Mesenchymal stem cell (in vitro differentiated cells and primary cell): ENCODE data around the gene ASB9. TPM values are rescaled to one million over a fixed set of nuclear protein-coding genes. Genes with fewer than 3 reads are reported as not detected.
A peak's percentile ranks its signal among the peaks of the same experiment; 100 is the strongest.

Experiments
- DNase-seq: peaks from one replicate; pipeline ENCODE4 v3.0.0-alpha.2; 2013
- H2AFZ ChIP-seq: one replicate; pipeline ENCODE4 v1.6.1; 2013; ENCODE audit warnings: low read depth, mild to moderate bottlenecking, control low read depth, inconsistent platforms, low read length, moderate library complexity
- H2AK5ac ChIP-seq: 2 replicates; pipeline ENCODE4 v1.6.1; 2013; ENCODE audit warnings: low read length, moderate library complexity, mild to moderate bottlenecking, inconsistent platforms; ENCODE audit not compliant: severe bottlenecking
- H2BK120ac ChIP-seq: one replicate; pipeline ENCODE4 v1.6.1; 2013; ENCODE audit warnings: low read depth, mild to moderate bottlenecking, inconsistent platforms, low read length, moderate library complexity
- H2BK12ac ChIP-seq, 2 experiments: one replicate each; pipeline ENCODE4 v1.6.1; 2013; ENCODE audit warnings: inconsistent platforms in 2 of 2, low read length in 2 of 2, mild to moderate bottlenecking in 2 of 2, moderate library complexity in 2 of 2, control low read depth in 1 of 2
- H2BK15ac ChIP-seq: one replicate; pipeline ENCODE4 v1.6.1; 2013; ENCODE audit warnings: mild to moderate bottlenecking, low read depth, inconsistent platforms; ENCODE audit not compliant: poor library complexity, severe bottlenecking
- H2BK5ac ChIP-seq: 2 replicates; pipeline ENCODE4 v1.6.1; 2013; ENCODE audit warnings: low read depth, mild to moderate bottlenecking, low read length, control low read depth, inconsistent platforms; ENCODE audit not compliant: poor library complexity, severe bottlenecking
- H3K14ac ChIP-seq, 2 experiments: one replicate each; pipeline ENCODE4 v1.6.1; 2013; ENCODE audit warnings: inconsistent platforms in 2 of 2, low read length in 2 of 2, control low read depth in 1 of 2, mild to moderate bottlenecking in 1 of 2, moderate library complexity in 1 of 2
- H3K18ac ChIP-seq, 2 experiments: one replicate each; pipeline ENCODE4 v1.6.1; 2013; ENCODE audit warnings: inconsistent platforms in 2 of 2, low read length in 2 of 2, control low read depth in 1 of 2, low read depth in 1 of 2, mild to moderate bottlenecking in 1 of 2
- H3K23ac ChIP-seq, 2 experiments: one replicate each; pipeline ENCODE4 v1.6.1; 2013; ENCODE audit warnings: inconsistent platforms in 2 of 2, low read length in 2 of 2, mild to moderate bottlenecking in 2 of 2, moderate library complexity in 2 of 2, control low read depth in 1 of 2
- H3K27ac ChIP-seq: 2 replicates; pipeline ENCODE4 v1.5.1; 2013; ENCODE audit warnings: mild to moderate bottlenecking, moderate library complexity, low read length, control low read depth, inconsistent platforms; ENCODE audit not compliant: poor library complexity, severe bottlenecking
- H3K27me3 ChIP-seq, 2 experiments: 2 replicates each; pipeline versions ENCODE4 v1.6.1 to v1.7.0; 2013; ENCODE audit warnings: low read length in 2 of 2, mild to moderate bottlenecking in 2 of 2, moderate library complexity in 2 of 2, control low read depth in 1 of 2, inconsistent platforms in 1 of 2; ENCODE audit not compliant: control insufficient read depth in 1 of 2, insufficient read depth in 1 of 2
- H3K36me3 ChIP-seq, 2 experiments: 2 replicates each; pipeline versions ENCODE4 v1.6.1 to v1.7.0; 2013; ENCODE audit warnings: low read length in 2 of 2, control low read depth in 1 of 2, inconsistent platforms in 1 of 2, low read depth in 1 of 2, mild to moderate bottlenecking in 1 of 2; ENCODE audit not compliant: insufficient read depth in 2 of 2, control insufficient read depth in 1 of 2
- H3K4ac ChIP-seq, 2 experiments: one replicate each; pipeline ENCODE4 v1.6.1; 2013; ENCODE audit warnings: inconsistent platforms in 2 of 2, low read length in 2 of 2, mild to moderate bottlenecking in 2 of 2, moderate library complexity in 2 of 2, control low read depth in 1 of 2, low read depth in 1 of 2
- H3K4me1 ChIP-seq: 2 replicates; pipeline ENCODE4 v1.6.1; 2013; ENCODE audit warnings: low read depth, low read length, control low read depth; ENCODE audit not compliant: control insufficient read depth, insufficient read depth
- H3K4me2 ChIP-seq: 2 replicates; pipeline ENCODE4 v1.6.1; 2013; ENCODE audit warnings: low read length, mild to moderate bottlenecking, inconsistent platforms; ENCODE audit not compliant: poor library complexity, severe bottlenecking
- H3K4me3 ChIP-seq, 2 experiments: 2 replicates each; pipeline versions ENCODE4 v1.5.1 to v1.7.0; 2013; ENCODE audit warnings: low read length in 2 of 2, mild to moderate bottlenecking in 2 of 2, control low read depth in 1 of 2, low read depth in 1 of 2; ENCODE audit not compliant: insufficient read depth in 1 of 2
- H3K79me1 ChIP-seq: replicated peaks from 2 replicates; pipeline ENCODE4 v1.6.1; 2013; ENCODE audit warnings: mild to moderate bottlenecking, control low read depth, low read length, inconsistent platforms; ENCODE audit not compliant: poor library complexity, severe bottlenecking
- H3K9ac ChIP-seq: 2 replicates; pipeline ENCODE4 v1.7.0; 2013; ENCODE audit warnings: mild to moderate bottlenecking, low read length, moderate library complexity
- H3K9me3 ChIP-seq: 2 replicates; pipeline ENCODE4 v1.7.0; 2013; ENCODE audit warnings: mild to moderate bottlenecking, low read length; ENCODE audit not compliant: control insufficient read depth
- H4K8ac ChIP-seq: one replicate; pipeline ENCODE4 v1.6.1; 2013; ENCODE audit warnings: inconsistent platforms, mild to moderate bottlenecking, low read length, moderate library complexity
- H4K91ac ChIP-seq: one replicate; pipeline ENCODE4 v1.6.1; 2013; ENCODE audit warnings: mild to moderate bottlenecking, low read length, inconsistent platforms
- WGBS: methylation state at CpG from one replicate; pipeline ENCODE4 v1.1.7; 2013; ENCODE audit warnings: mixed read lengths; 5-methylcytosine and 5-hydroxymethylcytosine counted together
- polyA plus RNA-seq, 2 experiments: library from polyadenylated mRNA; stranded (reverse); fragments of 200-250 nt; gene quantifications; one replicate each; pipeline ENCODE4 v1.2.3, GENCODE V29; 2013

ASB9 gene
- polyA plus RNA-seq (2013, experiment 1 of 2): 0.54 TPM
- polyA plus RNA-seq (2013, experiment 2 of 2): 0.30 TPM

- WGBS: 44% methylated on average over 13 of the region's 15 CpGs
Observed at GRCh38 chrX:15269618-15270521, at the start of gene ASB9. Gene ASB9 (minus strand): TSS chrX:15270083. CDS start chrX:15269874, 209 bp downstream.

GRCh38 chrX:15319075-15319474 is 49.2 kb upstream of the ASB9 start:
- Histone ChIP-seq H3K79me1 (no peaks in the 10 kb centered on the region), H3K4ac (no peak overlapping the region), H3K9me3 (no peaks in the 10 kb centered on the region), H3K27me3 (no peaks in the 10 kb centered on the region), H3K4me3 (no peak overlapping the region), H3K4me2 (no peak overlapping the region), H3K14ac (no peak overlapping the region), H2AFZ (no peak overlapping the region), H4K8ac (no peak overlapping the region), H3K4me1 (no peaks in the 10 kb centered on the region), H2BK5ac (no peak overlapping the region), H4K91ac (no peak overlapping the region), H3K27ac (no peak overlapping the region), H3K36me3 (peaks cover 0 to 29% of the 10 kb centered on the region in 2 experiments), H2AK5ac (no peak overlapping the region), H3K9ac (no peak overlapping the region), H2BK15ac (no peak overlapping the region), H2BK12ac (no peak overlapping the region), H2BK120ac (no peak overlapping the region), H3K23ac (no peak overlapping the region), H3K18ac (no peak overlapping the region)
- no peak for DNase-seq
- WGBS: no CpG with 5 or more reads among the region's 4 CpGs

More at GRCh38 chrX:15269618-15270521, at the start of gene ASB9:
- Histone ChIP-seq H3K36me3 (no peaks in the 10 kb centered on the region), H3K4ac (no peak within 1 kb of the TSS), H2AK5ac (no peak within 1 kb of the TSS), H3K27ac (peak within 1 kb of the TSS; percentile 46), H2BK5ac (no peak within 1 kb of the TSS), H2BK15ac (no peak within 1 kb of the TSS), H3K9ac (peak within 1 kb of the TSS; percentile 36), H2BK12ac (no peak within 1 kb of the TSS), H2AFZ (no peak within 1 kb of the TSS), H3K4me1 (peaks cover 6% of the 10 kb centered on the region), H3K9me3 (no peaks in the 10 kb centered on the region), H4K91ac (no peak within 1 kb of the TSS), H3K27me3 (peaks cover 0 to 2% of the 10 kb centered on the region in 2 experiments), H3K79me1 (no peaks in the 10 kb centered on the region), H4K8ac (no peak within 1 kb of the TSS), H3K4me3 (peak within 1 kb of the TSS in 1 of 2 experiments; percentile 67), H3K18ac (peak within 1 kb of the TSS in 1 of 2 experiments; percentile 2), H3K14ac (peak within 1 kb of the TSS in 1 of 2 experiments; percentile 55), H2BK120ac (no peak within 1 kb of the TSS), H3K23ac (no peak within 1 kb of the TSS), H3K4me2 (no peak within 1 kb of the TSS)
- DNase-seq: peak; percentile 62

- H3K9me3 ChIP-seq: no peaks in the 10 kb centered on the region
Observed at GRCh38 chrX:15315509-15315908, 45.6 kb upstream of the ASB9 start, which contains the start of gene ASB11. Gene ASB11 (minus strand): TSS chrX:15315640. CDS start chrX:15315605, 35 bp downstream.

GRCh38 chrX:15314472-15314871 is 44.6 kb upstream of the ASB9 start:
- Histone ChIP-seq H2BK120ac (no peak overlapping the region), H3K9ac (no peak overlapping the region), H4K8ac (no peak overlapping the region), H3K23ac (no peak overlapping the region), H3K4me1 (no peaks in the 10 kb centered on the region), H3K27ac (no peak overlapping the region), H3K4me2 (no peak overlapping the region), H2BK12ac (no peak overlapping the region), H2BK15ac (no peak overlapping the region), H3K14ac (no peak overlapping the region), H3K27me3 (no peaks in the 10 kb centered on the region), H2AK5ac (no peak overlapping the region), H3K18ac (no peak overlapping the region), H3K4ac (no peak overlapping the region), H3K4me3 (no peak overlapping the region), H3K36me3 (no peaks in the 10 kb centered on the region), H3K9me3 (no peaks in the 10 kb centered on the region), H3K79me1 (no peaks in the 10 kb centered on the region), H4K91ac (no peak overlapping the region), H2BK5ac (no peak overlapping the region), H2AFZ (no peak overlapping the region)
- no peak for DNase-seq
- 100% methylated on average over 1 of the region's 2 CpGs for WGBS

More at GRCh38 chrX:15315509-15315908, 45.6 kb upstream of the ASB9 start, which contains the start of gene ASB11:
- Histone ChIP-seq H3K27ac (no peak within 1 kb of the TSS), H2BK12ac (no peak within 1 kb of the TSS), H3K27me3 (no peaks in the 10 kb centered on the region), H3K79me1 (no peaks in the 10 kb centered on the region), H3K4me1 (no peaks in the 10 kb centered on the region), H3K36me3 (peaks cover 0 to under 1% of the 10 kb centered on the region in 2 experiments), H2BK15ac (no peak within 1 kb of the TSS), H3K4ac (no peak within 1 kb of the TSS), H3K18ac (no peak within 1 kb of the TSS), H2BK120ac (no peak within 1 kb of the TSS), H4K91ac (no peak within 1 kb of the TSS), H2BK5ac (no peak within 1 kb of the TSS), H3K4me3 (no peak within 1 kb of the TSS), H3K14ac (no peak within 1 kb of the TSS), H3K4me2 (no peak within 1 kb of the TSS), H2AK5ac (no peak within 1 kb of the TSS), H3K9ac (no peak within 1 kb of the TSS), H4K8ac (no peak within 1 kb of the TSS), H3K23ac (no peak within 1 kb of the TSS), H2AFZ (no peak within 1 kb of the TSS)
- WGBS: 96% methylated on average over 2 of the region's 3 CpGs
- no peak for DNase-seq
